NOMO-1 treated with DMSO at 0.1 percent for 48 hours (cell line): ENCODE measurements around the gene RIMS1.

Experiments
- DNase-seq: peaks from one replicate; lab custom pipeline; 2025; ENCODE audit not compliant: unreplicated experiment; lab: John Stamatoyannopoulos, UW

The RIMS1 gene

DNA sequence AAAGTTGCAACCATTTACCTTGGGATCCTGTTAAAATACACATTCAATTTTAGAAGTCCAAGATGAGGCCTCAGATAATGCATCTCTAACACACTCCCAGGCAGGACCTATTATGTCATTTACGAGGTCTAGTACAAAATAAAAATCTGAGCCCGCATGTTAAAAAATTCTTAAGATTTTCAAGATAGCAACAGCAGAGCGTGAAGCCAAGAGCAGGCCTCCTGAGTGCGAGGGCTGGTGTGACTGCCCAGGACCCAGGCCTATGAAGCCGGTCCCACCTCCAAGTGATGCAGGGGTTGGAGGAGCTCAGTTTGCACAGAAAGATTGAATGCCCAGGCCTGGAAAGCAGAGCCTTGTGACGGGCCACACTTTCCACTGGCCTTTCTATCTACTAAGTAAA is 524.4 kb downstream of the RIMS1 start:
- no peak for DNase-seq

DNA sequence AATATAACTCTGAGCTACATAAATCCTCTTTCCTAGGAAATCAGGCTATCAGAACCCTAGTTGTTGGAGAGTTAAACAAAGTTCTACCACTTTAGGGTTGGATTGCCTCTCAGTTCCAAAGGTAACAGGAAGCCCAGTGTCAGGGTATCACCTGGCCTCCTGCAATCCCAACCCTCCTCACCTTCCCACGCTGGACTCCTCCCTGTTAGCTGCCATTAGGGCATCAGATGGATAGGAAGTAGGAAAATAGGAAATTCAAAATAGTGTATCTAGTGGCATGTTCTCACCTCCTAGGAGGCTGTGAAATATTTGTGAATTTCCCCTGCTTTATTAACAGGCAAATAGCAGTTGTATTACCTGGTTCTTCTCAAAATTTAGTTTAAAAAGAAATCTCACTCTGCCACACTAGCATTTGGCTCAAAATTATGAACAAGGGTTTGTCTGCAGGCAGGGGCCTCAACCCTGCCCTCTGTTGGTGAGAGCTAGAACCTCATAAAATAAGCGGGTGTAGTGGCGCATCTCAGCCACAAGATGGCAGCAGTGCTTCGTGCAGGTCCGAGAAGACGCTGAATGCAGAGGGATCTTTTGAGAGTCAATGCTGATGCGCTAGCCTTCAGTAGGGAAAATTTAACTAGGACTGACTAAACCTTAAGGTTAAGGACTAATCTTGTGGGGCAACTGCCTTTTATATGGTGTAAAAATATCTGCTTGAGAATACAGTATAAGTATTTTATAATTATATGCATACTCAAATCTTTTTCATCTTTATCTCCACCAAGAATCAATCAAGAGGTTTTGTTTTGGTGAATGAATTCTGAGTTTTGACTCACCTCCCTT is 525.7 kb downstream of the RIMS1 start:
- peak; percentile 57 for DNase-seq

DNA sequence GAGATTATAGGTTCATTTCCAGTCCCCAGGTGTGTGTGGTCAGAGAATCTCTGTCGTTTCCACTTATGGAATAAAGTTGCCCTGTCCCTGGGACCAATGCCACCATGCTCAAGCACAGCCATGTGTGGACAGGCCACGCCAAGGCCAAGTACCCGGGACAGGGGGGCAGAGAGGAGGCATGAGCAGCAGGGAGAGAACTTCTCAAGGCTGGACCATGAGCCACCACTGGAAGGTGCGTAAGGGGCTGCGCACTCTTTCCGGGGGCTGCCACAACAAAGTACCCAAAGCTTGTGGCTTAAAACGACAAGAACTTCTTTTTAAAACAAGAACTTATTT is 526.3 kb downstream of the RIMS1 start:
- no peak for DNase-seq

DNA sequence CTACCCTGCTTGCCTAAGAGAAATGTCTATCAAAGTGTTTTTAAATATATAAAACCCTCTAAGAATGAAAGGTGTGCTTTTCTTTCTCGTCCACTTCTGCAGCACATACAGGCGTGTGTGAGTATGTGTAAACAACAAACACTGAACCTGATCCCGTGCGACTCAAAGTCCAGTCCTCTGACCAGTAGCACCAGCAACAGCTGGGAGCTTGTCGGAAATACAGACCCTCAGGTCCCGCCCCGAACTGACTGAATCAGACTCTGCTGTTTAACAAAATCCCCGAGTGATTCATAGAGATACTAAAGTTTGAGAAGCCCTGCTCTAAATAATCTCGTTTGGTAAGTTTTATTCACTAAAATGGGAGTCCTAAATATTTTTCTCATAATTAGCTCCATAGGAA is 527.5 kb downstream of the RIMS1 start:
- DNase-seq: no peak

DNA sequence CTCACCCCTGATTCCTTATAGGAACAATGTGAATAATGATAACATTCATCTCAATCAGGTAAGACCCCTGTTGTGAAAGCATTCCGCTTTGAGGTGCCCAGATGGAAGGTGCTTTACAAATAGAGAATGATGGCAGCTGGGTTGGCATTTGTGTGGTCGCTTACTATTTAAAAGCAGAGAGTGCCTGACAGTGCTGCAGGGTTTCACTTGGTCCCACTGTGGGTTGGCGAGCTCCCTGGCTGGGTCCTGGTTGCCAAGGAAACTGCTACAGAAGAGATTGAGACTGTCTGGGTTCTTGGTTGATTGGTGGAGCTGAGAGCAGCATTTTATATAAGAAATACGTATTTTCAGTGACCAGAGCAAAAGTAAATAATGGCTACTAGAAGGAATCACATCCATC is 528.3 kb downstream of the RIMS1 start:
- no peak for DNase-seq

DNA sequence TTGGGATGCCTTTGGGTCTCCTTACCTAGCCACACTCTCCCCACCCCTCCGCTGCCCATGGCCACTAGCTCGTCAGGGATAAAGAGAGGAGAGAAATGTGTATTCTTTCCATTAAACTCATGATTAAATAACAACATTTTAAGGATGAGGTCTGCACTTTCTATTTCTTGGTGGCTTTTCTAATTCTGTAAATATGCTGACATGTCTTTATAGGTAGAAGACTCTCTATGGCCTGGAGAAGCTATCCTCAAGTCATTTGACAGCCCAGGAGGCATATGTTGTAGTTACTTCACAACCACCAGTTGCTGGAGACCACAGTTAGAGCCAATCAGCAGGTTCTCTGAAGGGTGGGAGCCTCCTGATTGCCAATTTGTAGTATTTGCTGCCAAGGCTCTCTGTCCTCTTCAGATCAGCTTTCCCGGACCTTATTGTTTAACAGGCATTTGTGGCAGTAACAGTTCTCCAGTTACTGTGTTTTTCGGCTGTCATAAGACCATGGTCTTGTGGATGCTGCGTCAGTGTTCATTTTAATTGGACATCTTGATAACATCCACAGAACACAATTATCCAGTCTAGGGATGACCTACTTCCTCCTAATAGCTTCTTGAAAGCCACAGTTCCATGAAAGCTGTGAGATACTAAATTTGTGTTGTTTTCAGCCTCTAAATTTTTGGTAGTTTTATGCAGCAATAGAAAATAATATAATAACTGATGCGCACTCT is 530.6 kb downstream of the RIMS1 start:
- no peak for DNase-seq

DNA sequence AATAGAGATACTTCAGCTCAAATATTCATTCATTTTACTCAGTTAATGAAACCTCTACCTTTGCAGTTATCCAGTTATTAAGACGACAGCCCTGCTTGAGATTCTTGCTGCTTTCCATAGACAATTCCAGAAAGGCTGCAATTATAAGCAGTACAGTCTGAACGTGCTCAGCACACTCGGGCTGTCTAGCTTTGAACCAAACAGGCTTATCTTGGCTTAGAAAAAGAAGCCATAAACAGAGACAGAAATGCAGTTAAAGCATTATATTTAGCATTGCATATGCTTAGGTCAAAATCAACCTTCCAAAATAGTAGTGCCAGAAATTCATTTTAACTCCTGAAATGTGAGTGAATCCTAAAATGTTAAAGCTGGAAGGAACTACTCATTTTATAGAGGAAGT is 531.4 kb downstream of the RIMS1 start:
- no peak for DNase-seq

DNA sequence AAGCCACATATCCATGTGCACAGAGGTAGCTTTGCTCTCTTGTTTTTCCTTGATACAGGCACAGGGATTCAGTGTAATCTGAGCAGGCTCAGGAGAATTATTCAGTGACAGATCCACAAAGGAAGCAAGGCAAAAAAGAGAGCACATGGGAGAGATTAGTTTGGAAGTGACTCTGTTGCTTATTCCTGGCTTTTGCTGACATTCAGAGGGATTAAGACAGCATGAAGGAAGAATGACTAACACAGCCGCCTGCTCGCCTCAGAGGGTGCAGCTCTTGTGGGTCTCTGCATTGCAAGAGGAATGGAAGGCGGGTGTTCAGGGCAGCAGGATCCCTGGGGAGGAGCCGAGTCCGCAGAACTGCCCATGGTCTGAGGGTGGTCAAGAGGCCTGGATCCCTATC is 532.1 kb downstream of the RIMS1 start:
- no peak for DNase-seq

DNA sequence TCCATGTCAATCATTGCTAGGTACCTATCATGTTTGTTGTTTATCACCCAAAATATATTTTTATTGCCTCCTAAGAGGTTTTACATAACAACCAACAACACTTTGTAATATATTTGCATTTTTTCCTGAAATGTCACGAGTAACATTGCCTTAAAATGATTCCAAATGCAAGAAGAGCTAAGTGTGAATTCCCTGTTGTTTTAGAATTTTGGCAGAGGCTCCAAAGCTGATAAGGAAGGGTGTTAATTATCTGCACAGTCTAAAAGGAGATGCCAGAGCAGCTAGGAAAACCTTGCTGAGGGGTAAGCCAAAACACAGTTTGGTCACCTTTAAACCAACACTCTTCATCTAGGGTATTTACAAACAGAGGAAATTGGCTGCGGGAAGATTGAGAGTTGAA is 533.6 kb downstream of the RIMS1 start:
- no peak for DNase-seq

DNA sequence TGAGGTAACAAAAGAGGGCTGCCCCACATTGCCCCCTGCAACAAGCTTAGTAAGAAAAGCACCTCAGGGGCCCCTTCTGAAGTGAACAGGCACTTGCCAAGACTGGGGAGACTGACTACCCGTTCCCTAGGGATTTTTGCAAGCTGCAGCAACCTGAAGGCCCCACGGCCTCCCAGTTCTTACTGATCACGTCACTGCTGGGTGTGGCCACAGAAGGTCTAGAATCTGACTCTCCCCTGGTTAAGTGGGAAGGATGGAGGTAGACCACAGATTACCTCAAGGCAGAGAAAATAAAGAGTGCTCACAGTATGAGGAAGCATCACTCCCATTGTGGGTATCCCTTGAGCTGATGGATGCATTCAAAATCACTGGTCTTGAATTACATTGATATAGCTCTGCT is 534.1 kb downstream of the RIMS1 start:
- DNase-seq: no peak

DNA sequence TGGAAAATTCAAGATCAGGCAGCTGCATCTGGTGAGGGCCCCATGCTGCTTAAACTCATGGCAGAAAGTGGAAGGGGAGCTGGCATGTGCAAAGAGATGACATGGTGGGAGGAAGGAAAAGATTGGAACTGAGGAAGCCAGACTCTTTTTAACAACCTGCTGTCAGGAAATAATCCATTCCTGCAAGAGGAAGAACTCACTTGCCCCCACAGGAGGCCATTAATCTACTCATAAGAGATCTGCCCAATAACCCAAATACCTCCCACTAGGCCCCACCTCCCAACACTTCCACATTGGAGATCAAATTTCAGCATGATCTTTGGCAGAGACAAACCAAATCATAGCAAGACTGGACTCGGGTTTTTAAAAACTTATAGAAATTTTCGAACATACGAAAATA is 535.0 kb downstream of the RIMS1 start:
- no peak for DNase-seq

DNA sequence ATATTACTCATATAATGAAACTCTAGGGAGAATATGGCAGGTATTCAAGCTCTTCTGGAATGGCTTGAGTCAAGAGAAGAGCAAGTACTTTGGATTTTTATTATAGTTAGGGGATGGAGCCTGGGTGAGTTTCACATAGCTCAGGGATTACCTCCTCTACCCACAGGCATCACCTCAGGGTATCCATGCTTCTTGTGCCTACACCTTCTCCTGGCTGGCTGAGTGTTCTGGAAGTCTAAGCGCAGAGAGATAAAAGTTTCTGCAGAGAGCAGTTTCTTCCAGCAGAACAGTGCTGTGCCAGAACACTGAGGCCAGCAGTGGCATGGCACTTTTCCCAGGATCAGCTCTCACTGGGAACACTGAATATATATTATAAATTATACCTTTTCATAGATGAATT is 535.8 kb downstream of the RIMS1 start:
- no peak for DNase-seq

DNA sequence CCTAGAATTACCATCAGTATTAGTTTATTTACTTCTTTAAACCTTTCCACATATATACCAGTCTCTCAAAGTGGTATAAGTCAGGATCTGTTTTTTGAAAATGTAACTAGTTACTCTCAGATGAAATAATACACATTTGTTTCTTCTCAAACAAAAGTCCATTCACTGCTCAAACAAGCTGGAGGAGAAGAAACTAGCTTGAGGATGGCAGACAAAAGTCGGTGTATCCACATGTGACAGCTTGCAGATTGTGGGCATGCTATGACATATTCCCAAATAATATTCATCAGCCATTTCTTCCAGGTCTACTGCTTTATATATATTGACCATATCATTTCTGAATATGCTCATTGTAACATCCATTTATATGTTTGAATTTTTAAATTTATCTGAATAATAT is 538.1 kb downstream of the RIMS1 start:
- DNase-seq: no peak

DNA sequence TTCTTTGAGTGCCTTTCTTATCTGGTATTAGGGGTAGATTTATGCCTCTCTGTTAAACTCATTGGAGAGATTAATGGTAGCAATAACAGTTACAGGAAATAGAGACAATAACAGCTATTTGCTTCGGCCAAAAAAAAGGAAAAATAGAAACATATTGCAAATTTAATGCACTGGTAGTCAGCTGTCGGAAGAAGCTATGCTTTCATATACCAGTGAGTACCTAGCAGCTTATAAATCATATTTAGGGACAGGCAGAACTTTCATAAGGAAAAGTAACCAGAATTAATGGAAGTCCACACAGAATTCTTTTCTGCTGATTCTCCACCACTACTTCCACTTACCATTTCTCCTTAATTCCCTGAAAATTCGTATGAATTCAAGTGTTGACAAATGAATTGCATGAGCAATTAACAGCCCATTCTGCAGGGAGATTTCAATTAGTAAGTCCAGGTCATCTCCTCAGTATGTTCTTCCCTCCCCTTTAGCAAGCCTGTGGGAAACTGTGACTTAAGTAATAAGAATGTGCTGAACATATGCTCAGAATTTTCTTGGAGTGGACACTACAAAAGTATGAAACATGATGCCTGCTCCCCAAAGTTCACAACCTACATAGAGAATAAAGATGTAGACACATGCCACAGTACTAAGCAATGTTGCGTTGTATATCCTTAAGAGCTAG is 538.8 kb downstream of the RIMS1 start:
- DNase-seq: no peak

DNA sequence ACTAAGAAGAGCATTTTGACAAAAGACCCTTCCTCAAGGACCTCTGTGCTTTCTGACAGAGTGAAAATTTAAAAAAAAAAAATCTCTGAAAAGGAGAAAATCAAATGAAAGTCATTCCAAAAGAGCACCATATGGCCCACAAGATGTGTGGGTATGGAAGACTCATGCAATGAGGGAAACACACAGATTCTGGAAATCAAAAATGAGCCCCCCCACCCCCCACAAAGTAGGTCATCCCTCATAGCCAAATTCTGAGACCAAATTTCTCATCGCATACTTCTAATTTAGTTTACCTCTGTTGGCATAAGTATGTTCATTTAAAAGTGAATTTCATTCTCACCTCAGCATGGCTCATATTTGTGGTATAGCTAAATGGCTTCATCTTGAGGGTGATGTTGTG is 554.3 kb downstream of the RIMS1 start:
- no peak for DNase-seq

DNA sequence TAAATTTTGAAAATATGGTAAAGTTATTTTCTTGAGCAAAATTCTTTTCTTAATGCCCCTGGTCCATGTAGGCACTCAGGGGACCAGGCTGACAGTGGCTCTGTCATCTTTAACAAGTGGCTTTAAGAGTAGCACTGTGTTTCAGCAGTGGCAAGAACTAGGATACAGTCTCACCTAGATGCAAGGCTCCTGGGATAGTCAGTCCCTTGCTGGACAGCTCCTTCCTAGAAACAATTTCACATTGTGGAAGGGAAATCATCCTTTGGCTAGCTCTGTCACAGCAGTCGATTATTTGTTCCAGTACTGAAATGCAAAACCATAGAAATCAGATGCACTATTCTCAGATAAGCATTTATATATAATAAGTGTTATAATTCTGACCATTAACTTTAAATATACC is 560.1 kb downstream of the RIMS1 start:
- DNase-seq: no peak
